Fibroblast of the conjunctiva (primary cell): Measurements from ENCODE around the gene HOXA9.

Experiments
- DNase-seq: peaks from one replicate; pipeline ENCODE4 v3.0.0-alpha.2; 2010; ENCODE audit warnings: low read depth

HOXA9 gene

DNA sequence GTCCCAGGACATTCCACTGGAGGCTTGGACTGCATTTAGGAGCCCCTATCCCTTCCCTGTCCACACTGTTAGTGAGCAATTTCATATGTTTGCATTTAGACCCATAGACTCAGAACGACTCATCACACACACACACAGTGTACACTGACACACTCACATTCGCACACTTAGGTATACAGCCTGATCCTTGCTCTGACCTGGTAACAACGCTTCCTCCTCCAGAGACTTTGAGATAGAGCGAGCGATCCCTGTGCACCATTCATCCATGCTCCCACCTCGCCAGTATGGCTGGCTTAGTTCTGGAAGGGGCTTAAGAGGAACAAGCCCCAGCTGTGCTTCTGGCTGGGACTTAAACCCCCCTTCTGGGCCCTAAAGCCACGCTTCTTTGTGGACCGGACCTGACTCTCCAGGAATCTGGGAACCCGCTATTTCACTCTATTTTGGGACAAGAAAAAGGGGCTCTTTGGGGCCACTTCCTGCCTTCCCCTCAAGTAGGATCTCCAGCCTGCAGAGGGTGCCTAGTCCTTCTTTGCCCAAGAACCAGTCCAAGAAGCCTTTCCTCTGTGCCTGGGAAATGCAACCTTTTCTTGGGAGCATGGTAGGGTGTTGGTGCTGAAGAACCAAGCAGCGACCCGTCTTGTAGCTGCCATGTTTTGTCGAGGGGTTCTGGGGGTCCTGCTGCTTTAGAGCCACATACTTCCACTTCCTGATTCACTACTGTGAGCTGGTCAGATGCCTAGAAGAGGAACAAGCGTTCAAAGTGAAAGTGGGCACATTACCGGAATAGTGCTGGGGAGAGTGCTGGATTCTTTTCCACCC is 35.6 kb upstream of the HOXA9 start:
- no peak for DNase-seq

DNA sequence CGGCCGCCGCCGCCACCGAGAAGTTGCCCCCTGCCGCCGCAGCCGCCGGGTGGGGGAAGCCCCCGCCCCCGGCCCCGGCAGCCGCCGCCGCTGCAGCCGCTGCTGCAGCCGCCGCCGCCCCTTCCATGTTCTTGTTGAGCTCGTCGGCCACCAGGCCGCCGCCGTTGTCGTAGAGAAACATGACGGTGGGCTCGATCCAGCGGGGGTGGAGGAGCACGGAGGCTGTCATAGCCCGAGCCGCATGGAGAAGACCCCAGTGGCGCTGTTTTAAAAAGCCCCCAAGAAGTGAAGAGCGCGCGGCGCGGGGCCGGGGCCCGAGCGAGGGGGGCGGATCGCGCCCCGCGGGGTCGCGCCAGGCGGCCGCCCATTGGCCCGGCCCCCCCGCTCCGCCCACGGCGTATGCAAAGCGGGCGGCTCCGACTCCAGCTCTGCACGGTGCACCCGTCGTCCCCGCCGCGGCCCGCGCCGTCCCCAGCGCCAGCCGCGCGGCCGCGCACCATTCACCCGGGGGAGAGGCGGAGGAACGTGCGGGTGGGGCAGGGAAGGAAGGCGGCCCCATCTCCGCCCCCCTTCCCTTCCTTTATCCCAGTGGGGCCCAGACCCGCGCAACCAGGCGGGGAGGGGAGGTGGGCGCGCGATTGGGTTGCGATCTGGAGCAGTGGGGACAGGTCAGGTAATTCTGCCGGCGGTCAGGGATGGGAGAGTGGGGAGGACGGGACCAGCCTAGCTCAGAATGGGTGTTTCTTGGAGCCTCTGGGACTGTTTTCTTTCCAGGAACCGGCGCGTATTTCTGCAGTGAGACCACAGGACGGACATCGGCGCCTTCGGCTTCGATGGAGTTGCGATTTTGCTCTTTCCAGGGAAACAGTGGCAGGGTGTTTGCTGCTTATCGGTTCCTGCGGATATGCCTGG is 34.8 kb upstream of the HOXA9 start, which contains the start of gene HOXA13:
HOXA13 (minus strand) TSS at position 243 of the 912 bp plus-strand sequence; CDS start at position 229, 14 bp downstream.
- DNase-seq: no peak

GRCh38 chr7:27198871-27199801 is 33.8 kb upstream of the HOXA9 start:
- DNase-seq: no peak

- DNase-seq: no peak
These were observed 33.0 kb upstream of the HOXA9 start for GRCh38 chr7:27198138-27198841.

- DNase-seq: no peak
These were observed 32.1 kb upstream of the HOXA9 start for GRCh38 chr7:27197137-27198042.

DNA sequence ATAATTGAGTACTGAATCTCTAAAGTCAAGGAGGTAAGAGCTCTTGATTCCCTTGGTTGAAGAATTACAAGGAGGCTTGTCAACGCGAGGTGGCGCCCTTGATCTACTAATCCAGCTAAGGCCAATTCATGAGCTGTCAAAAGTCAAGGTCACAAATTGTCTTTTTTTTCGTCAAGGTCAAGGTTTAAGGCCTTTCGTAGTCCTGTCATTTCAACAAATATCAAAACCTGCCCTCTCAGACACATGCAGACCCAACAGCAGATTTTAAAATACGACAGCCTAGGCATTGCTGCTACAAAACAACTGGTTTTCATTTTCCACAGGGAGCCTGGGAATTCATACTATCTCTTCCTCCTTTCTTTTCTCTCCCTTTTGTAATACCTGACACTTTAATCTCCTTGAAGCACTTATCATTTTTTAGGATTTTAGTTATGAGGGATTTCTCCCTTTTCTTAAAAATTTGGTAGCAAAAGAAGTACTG is 31.0 kb upstream of the HOXA9 start:
- DNase-seq: peak; percentile 64

DNA sequence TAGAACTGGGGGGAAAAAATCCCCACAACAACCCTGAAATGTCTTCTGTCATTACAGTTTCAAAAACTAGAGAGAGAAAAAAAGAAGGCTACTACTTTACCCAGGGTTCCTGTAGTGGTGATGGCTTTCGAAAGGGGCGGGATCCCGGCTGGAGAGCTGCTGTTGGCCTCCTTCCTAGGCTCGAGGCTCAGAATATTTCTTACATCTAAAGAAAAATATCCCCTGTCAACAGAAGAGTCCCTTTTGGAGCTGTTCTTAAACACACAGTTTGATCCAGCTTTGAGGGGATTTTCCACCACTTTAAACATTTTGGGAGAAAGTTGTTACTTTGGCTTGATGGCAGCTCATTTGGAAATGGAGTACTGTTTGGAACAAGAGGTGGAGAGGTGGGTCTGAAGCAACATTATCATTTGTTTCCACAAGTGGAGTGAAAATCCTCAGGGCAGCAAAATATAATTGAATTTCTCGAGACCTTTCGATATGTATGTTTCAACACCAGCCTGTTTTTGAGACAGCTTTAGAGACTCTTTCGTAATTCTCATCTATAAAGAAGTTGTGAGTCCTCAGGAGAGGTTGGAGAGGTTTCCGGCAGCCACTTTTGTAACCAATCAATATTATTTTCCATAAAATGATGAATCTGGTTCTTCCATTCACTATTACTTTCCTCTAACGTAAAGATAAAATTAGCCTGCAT is 29.5 kb upstream of the HOXA9 start:
- no peak for DNase-seq

DNA sequence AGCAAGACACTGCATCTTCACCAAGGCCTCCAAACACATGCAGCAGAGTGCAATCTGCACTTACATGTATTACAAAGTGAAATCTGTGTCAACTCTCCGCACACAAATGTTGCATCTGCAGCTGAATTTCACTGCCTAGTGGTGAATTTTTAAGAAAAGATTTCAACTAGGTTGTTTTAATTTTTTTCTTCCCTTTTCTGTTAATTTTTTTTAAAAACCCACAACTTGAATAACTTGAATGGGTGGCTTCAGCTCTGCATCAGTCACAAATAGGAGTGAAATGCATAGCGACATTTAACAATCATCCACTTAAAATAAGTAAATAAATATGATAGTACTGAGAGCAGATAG is 28.6 kb upstream of the HOXA9 start:
- DNase-seq: no peak

DNA sequence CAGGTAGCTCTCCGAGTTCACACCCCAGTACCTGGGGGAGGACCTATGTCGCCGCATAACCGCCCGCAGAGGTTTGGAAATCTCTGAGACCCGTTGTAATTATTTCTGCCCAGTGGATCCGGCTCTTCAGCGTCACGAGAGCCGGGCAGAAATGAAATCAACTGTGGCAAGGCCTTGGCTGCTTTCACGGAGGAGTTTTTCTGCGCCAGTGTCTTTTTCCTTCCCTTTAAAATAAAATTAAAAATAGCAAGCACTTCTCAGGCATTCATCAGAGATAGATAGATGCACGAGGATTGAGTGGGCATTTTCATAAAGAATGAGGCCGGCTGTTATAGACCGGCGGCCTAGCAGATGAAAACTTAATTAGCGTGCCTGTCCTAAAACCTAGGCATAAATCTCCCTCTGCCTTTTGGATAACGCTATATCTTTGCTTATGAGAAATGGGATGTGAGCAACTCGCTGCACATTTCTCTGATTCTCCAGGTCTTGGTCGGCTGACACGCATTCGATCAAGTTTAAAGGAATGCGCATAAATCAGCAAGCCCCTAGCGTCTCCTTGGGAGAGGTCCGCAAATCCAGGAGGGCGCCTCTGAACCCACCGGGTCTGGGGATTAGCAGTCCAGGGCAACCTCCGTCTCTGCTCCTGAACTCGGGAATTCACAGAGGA is 28.1 kb upstream of the HOXA9 start:
- DNase-seq: no peak

GRCh38 chr7:27192546-27193334 is 27.4 kb upstream of the HOXA9 start:
- no peak for DNase-seq

- no peak for DNase-seq
These were observed 26.7 kb upstream of the HOXA9 start for GRCh38 chr7:27191833-27192545.

- no peak for DNase-seq
These were observed 25.9 kb upstream of the HOXA9 start for GRCh38 chr7:27191161-27191731.

DNA sequence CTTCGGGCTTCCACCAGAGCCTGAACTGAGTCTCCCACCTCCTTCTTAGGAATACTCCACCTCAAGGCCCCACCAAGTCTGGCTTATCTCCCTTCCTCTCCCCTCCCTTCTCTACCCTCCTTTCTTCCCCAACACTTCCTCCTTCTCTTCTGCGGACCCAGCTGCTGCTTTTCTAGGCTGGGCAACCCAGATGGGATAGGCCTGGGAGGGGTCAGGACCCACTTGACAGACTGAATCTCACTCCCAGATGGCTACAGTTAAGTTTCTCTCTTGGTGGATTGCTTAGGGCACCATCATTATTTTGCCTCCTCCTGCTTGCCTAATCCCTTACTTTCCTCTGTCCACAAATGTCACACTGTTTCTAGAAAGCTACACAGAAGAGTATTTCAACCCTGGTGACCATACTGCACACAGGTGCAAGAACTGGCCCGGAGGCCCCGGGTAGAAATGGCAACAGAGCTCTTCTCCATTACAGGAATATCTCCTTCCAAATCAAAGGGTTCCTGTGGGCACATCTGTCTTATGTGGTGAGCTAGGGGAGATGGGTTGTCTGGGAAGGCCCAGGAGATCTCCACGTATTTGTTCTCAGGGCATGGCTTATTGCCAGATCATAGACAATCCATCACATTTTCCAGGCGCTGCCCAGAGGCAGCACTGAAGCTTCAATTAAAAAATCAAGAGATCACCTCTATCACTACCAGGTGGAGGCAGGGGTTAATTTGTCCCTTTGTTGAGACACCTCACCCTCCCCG is 24.8 kb upstream of the HOXA9 start:
- DNase-seq: no peak

DNA sequence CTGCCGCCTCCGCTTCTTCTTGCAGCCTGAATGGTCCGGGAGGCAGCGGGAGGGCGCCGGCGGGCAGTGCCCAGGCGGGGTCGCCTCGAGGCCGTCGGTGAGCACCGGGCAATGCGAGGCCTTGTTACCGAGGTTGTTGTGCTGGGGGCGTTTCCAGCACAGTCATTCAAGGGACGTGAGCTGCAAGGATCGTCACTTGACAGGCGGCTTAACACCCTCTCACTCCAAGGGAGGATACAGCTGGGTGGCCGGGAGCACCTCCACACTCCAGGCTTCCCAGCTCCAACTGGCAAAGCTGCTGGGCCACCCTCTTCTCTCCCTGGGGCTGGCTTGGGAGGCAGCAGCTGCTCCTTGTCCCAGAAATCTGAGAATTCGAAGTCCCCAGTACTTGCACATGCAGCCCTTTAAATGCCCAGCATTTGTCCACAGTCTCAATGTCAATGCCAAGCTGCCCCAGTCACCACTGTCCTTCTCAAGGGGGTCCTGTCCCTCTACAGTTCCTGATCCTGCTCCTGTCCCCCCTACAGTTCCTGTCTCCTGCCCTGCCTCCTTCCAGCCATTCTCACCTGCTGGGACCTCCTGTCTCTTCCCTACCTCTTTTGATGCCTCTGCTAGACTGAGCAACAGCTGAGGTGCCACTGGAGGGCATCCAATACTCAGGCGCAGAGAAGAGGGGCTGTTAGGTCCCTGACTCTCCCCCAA is 24.1 kb upstream of the HOXA9 start:
- no peak for DNase-seq

DNA sequence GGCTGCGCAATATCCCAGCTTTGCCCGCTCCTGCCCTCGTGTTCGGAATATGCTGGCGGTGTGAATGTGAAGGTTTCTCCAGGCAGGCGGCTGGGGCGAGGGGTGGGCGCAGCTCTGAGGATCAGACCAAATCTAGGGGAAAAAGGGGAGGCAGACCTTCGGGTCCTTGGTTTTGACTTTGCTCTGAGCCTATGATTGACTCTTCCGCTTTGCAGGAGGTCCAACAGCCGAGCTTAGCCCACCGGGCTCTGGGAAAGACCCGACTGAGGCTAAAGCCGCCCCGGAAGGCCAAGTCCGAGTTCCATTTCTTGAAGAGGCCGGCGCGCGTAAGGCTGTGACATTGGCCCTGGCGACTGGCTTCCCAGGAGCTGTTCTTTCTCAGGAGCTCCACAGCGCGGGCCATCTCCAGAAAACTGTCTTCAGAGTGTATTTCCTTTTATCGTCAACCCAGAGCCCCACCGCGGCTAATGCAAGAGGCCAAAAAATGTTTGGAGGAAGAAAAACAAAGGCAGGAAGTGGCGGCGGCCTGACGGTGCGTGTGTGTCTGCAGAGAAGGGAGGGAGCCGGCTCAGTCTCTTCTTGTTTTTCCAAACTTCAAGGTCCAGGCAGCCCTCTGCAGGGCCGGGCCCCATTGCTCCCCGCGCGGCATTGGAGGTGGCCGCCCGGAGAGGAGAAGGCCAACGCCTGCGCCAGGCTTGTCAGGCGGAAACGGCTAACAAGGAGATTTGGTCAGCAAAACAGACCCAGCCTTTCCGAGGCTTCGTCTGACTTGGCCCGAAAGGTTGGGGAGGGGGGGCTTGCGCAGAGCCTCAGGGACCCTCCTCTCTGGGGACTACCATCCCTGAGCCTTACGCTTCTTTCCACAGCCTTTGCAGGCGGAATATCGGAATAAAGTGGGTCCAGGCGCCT is 23.3 kb upstream of the HOXA9 start:
- no peak for DNase-seq
